ENCODE measurements around the gene RASA4B.

DNA sequence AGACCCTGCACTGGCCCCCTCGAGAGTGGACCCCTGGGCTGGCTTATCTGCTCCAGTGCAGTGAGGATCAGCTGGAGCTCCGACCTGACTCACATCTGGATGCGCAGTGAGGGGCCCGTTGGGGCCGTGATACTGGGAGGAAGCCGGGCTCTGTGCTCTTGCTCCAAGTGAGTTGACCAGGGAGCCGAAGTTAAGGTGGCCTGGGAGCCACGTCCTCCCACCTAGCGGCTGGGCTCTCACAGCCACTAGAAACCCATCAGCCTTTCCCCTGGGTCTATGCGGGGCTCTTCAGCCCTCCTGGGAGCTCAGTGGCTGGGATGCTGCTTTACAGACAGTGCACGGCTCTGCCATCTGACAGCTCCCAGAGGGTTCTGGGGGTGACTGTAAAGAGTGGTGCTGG is 62.0 kb downstream of the RASA4B start:
- TF ChIP-seq, protein P1, sequence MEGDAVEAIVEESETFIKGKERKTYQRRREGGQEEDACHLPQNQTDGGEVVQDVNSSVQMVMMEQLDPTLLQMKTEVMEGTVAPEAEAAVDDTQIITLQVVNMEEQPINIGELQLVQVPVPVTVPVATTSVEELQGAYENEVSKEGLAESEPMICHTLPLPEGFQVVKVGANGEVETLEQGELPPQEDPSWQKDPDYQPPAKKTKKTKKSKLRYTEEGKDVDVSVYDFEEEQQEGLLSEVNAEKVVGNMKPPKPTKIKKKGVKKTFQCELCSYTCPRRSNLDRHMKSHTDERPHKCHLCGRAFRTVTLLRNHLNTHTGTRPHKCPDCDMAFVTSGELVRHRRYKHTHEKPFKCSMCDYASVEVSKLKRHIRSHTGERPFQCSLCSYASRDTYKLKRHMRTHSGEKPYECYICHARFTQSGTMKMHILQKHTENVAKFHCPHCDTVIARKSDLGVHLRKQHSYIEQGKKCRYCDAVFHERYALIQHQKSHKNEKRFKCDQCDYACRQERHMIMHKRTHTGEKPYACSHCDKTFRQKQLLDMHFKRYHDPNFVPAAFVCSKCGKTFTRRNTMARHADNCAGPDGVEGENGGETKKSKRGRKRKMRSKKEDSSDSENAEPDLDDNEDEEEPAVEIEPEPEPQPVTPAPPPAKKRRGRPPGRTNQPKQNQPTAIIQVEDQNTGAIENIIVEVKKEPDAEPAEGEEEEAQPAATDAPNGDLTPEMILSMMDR (IDR thresholded peaks at IDR 0.05): no peak
- no peak for TF ChIP-seq POLR2AphosphoS5 (IDR thresholded peaks at IDR 0.05)
- no peak for TF ChIP-seq POLR2A (IDR thresholded peaks at IDR 0.05; ENCODE audit: low read depth)
- no peak for TF ChIP-seq EP300 (IDR thresholded peaks at IDR 0.05)
